ENCODE results near the gene NECAB2.

The NECAB2 gene

DNA sequence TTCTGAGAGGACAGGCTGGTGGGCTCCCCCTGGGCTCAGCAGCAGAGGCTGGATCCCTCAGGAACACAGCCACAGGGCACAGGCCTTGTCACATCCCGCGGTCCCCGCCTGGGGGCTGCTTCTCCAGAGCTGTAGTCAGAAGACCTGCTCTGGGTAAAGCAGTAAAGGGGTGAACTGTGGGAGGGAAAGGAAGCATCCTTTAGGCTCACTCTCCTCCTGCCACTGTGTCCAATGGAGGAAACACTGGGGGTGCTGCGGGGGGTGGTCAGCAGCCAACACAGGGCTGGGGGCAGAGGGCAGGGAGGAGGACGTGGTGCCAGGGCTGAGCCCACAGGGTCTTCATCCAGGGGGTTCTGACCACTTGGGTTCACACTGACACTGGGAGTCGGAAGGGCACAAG is 79.6 kb downstream of the NECAB2 start:
- Histone ChIP-seq H3K9me2 (replicated peaks; ENCODE audit: control insufficient read depth, low read length) (no peaks in the 10 kb centered on the region), H4K20me1 (ENCODE audit: control insufficient read depth, insufficient read depth, low read depth, low read length) (no peaks in the 10 kb centered on the region), H3K4me2 (ENCODE audit: low read length) (no peak overlapping the region), H3F3A (ENCODE audit: control insufficient read depth, insufficient read depth) (no peaks in the 10 kb centered on the region), H3K4me3 (ENCODE audit: low read length) (no peak overlapping the region), H3K27me3 (ENCODE audit: control insufficient read depth, low read length) (no peaks in the 10 kb centered on the region), H3K27ac (ENCODE audit: low read depth, low read length) (no peak overlapping the region), H3K4me1 (ENCODE audit: control insufficient read depth, low read length) (no peaks in the 10 kb centered on the region), H3K9me3 (ENCODE audit: control insufficient read depth, insufficient read depth, low read length) (no peaks in the 10 kb centered on the region), H3K79me2 (ENCODE audit: control insufficient read depth, low read length) (no peaks in the 10 kb centered on the region), H3K36me3 (ENCODE audit: control insufficient read depth, low read length) (peaks cover 6% of the 10 kb centered on the region)
- TF ChIP-seq CTCF (IDR thresholded peaks at IDR 0.05; ENCODE audit: low read depth, low read length, poor library complexity, severe bottlenecking), result no peak
- TF ChIP-seq EZH2phosphoT487 (IDR thresholded peaks at IDR 0.05; ENCODE audit: borderline replicate concordance, low read length), result no peak

- Histone ChIP-seq H3F3A (ENCODE audit: control insufficient read depth, insufficient read depth) (no peaks in the 10 kb centered on the region), H3K27me3 (ENCODE audit: control insufficient read depth, low read length) (no peaks in the 10 kb centered on the region), H4K20me1 (ENCODE audit: control insufficient read depth, insufficient read depth, low read depth, low read length) (no peaks in the 10 kb centered on the region), H3K9me3 (ENCODE audit: control insufficient read depth, insufficient read depth, low read length) (no peaks in the 10 kb centered on the region), H3K4me1 (ENCODE audit: control insufficient read depth, low read length) (no peaks in the 10 kb centered on the region), H3K4me2 (ENCODE audit: low read length) (no peak overlapping the region), H3K4me3 (ENCODE audit: low read length) (no peak overlapping the region), H3K36me3 (ENCODE audit: control insufficient read depth, low read length) (peaks cover 12% of the 10 kb centered on the region), H3K9me2 (replicated peaks; ENCODE audit: control insufficient read depth, low read length) (no peaks in the 10 kb centered on the region), H3K79me2 (ENCODE audit: control insufficient read depth, low read length) (no peaks in the 10 kb centered on the region), H3K27ac (ENCODE audit: low read depth, low read length) (no peak overlapping the region)
- TF ChIP-seq CTCF (IDR thresholded peaks at IDR 0.05; ENCODE audit: low read depth, low read length, poor library complexity, severe bottlenecking), result no peak
- TF ChIP-seq EZH2phosphoT487 (IDR thresholded peaks at IDR 0.05; ENCODE audit: borderline replicate concordance, low read length), result no peak
These were observed 80.2 kb downstream of the NECAB2 start for GRCh38 chr16:84048270-84048669.

DNA sequence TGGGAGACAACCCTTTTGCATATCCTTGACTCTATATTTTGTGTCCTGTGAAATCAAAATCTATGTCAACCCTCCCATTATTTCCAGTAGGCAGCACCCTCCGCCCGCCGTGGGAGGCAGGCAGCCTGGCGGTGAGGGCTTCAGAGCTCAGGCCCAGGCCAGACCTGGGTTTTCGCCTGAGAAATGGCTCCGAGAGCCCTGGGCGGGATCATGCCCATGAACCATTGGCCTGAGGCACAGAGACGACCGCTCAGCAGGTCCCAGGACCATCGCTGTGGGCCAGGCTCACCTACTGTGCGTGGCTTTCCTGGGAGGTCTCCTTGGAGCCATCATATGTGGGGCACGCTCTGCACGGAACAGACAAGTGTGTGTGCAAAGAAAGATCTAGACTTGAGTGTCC is 80.8 kb downstream of the NECAB2 start:
- no peaks in the 10 kb centered on the region for H3K27me3 ChIP-seq (ENCODE audit: control insufficient read depth, low read length)
- TF ChIP-seq EZH2phosphoT487 (IDR thresholded peaks at IDR 0.05; ENCODE audit: borderline replicate concordance, low read length) (no peak), CTCF (IDR thresholded peaks at IDR 0.05; ENCODE audit: low read depth, low read length, poor library complexity, severe bottlenecking) (no peak)
- no peak overlapping the region for H3K4me2 ChIP-seq (ENCODE audit: low read length)
- no peaks in the 10 kb centered on the region for H3K9me2 ChIP-seq (replicated peaks; ENCODE audit: control insufficient read depth, low read length)
- no peak overlapping the region for H3K27ac ChIP-seq (ENCODE audit: low read depth, low read length)
- no peaks in the 10 kb centered on the region for H3K9me3 ChIP-seq (ENCODE audit: control insufficient read depth, insufficient read depth, low read length)
- no peak overlapping the region for H3K4me3 ChIP-seq (ENCODE audit: low read length)
- no peaks in the 10 kb centered on the region for H3K4me1 ChIP-seq (ENCODE audit: control insufficient read depth, low read length)
- H3K36me3 ChIP-seq (ENCODE audit: control insufficient read depth, low read length), result peaks cover 18% of the 10 kb centered on the region
- no peaks in the 10 kb centered on the region for H4K20me1 ChIP-seq (ENCODE audit: control insufficient read depth, insufficient read depth, low read depth, low read length)
- no peaks in the 10 kb centered on the region for H3F3A ChIP-seq (ENCODE audit: control insufficient read depth, insufficient read depth)
- no peaks in the 10 kb centered on the region for H3K79me2 ChIP-seq (ENCODE audit: control insufficient read depth, low read length)

Data from DOHH2 (cell line).